HG02870 (cell line): ENCODE measurements around the gene NALF2.

Source experiments
- ATAC-seq: cut with Tn5 transposase; IDR thresholded peaks from one replicate; pipeline ENCODE4 v1.9.1; 2021; ENCODE audit warnings: mild to moderate bottlenecking, moderate library complexity; ENCODE audit not compliant: unreplicated experiment

The NALF2 gene

GRCh38 chrX:69524781-69525363 lies 20.7 kb downstream of the NALF2 start:
- no peak for ATAC-seq

GRCh38 chrX:69530306-69530705 lies 26.2 kb downstream of the NALF2 start:
- ATAC-seq = no peak

GRCh38 chrX:69531031-69531755 lies 27.1 kb downstream of the NALF2 start:
- no peak for ATAC-seq

GRCh38 chrX:69535661-69536060 lies 31.5 kb downstream of the NALF2 start:
- ATAC-seq = no peak

- ATAC-seq = peak; percentile 75
Measured at GRCh38 chrX:69538321-69538876, 34.3 kb downstream of the NALF2 start.

GRCh38 chrX:69539437-69539836 lies 35.3 kb downstream of the NALF2 start:
- no peak for ATAC-seq

GRCh38 chrX:69541956-69542355 lies 37.8 kb downstream of the NALF2 start:
- no peak for ATAC-seq

- no peak for ATAC-seq
Measured at GRCh38 chrX:69543572-69543971, 39.4 kb downstream of the NALF2 start.

- no peak for ATAC-seq
Measured at GRCh38 chrX:69546417-69546816, 42.3 kb downstream of the NALF2 start.

- no peak for ATAC-seq
Measured at GRCh38 chrX:69546978-69547377, 42.9 kb downstream of the NALF2 start.

- ATAC-seq = no peak
Measured at GRCh38 chrX:69551421-69552009, 47.4 kb downstream of the NALF2 start.

GRCh38 chrX:69552512-69552911 lies 48.4 kb downstream of the NALF2 start:
- ATAC-seq = no peak
